ENCODE data around the gene PATL2.

DNA sequence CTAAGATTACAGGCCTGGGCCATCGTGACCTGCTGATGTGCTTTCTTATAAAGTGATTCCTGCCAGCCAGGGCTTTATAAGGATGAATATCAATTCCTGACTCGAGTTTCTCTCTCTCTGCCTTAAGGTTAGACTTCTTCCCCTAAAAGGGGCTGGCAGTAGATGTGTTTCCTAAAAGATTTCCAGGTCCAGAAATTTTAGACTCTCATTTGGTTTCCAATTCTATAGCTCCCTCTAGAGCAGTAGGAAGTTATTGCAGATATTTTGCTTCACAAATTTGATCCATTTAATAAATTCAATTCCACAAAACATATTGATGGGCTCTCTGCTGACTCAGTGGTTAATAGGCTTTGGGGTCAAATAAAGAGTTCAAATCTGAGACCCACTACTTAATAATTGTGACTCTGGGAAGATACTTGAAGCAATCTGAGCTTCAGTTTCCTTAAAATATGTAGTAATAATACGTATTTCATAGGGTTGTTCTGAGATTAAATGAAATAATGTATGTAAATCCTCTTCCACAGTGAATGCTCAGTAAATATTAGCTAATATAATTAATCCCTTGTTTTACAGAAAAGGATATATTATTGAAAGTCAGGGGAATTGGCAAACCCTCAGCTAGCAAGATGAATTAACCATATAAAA is 27.3 kb upstream of the PATL2 start:
- TF ChIP-seq EZH2 (IDR thresholded peaks at IDR 0.05), result no peak
- TF ChIP-seq, protein P1, sequence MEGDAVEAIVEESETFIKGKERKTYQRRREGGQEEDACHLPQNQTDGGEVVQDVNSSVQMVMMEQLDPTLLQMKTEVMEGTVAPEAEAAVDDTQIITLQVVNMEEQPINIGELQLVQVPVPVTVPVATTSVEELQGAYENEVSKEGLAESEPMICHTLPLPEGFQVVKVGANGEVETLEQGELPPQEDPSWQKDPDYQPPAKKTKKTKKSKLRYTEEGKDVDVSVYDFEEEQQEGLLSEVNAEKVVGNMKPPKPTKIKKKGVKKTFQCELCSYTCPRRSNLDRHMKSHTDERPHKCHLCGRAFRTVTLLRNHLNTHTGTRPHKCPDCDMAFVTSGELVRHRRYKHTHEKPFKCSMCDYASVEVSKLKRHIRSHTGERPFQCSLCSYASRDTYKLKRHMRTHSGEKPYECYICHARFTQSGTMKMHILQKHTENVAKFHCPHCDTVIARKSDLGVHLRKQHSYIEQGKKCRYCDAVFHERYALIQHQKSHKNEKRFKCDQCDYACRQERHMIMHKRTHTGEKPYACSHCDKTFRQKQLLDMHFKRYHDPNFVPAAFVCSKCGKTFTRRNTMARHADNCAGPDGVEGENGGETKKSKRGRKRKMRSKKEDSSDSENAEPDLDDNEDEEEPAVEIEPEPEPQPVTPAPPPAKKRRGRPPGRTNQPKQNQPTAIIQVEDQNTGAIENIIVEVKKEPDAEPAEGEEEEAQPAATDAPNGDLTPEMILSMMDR (IDR thresholded peaks at IDR 0.05), result peak; percentile 66
- no peak for TF ChIP-seq EZH2phosphoT487 (IDR thresholded peaks at IDR 0.05)
